Stimulated activated CD4-positive, alpha-beta T cell treated with anti-CD3 and anti-CD28 coated beads, Interleukin-15, amount 100 ng/mL, for 1 hour (primary cell): ENCODE results near the gene TGFB1I1.
"Not testable (repeated sequence)": the region's sequence is repeated elsewhere in the genome, so short reads cannot be mapped to it uniquely, and the experiment has no call there.

ENCODE experiments used
- DNase-seq, 2 donors: peaks; one replicate each; pipeline ENCODE4 v3.0.0-alpha.2; 2020; ENCODE audit warnings: low read depth in 1 of 2, low spot score in 1 of 2

TGFB1I1 gene

GRCh38 chr16:31471875-31472708, at the start of gene TGFB1I1:
Gene TGFB1I1 (plus strand): TSS chr16:31472152. CDS start chr16:31472189, 37 bp downstream.
- no peak for DNase-seq

GRCh38 chr16:31423241-31423640, 48.7 kb upstream of the TGFB1I1 start:
- no peak for DNase-seq

- no peak for DNase-seq
These were observed 48.2 kb upstream of the TGFB1I1 start for GRCh38 chr16:31423801-31424200.

- peak; percentile 36 to 62 for DNase-seq
These were observed 44.3 kb upstream of the TGFB1I1 start for GRCh38 chr16:31427441-31428278.

- no peak for DNase-seq
These were observed 43.7 kb upstream of the TGFB1I1 start, which contains the start of gene COX6A2 for GRCh38 chr16:31428279-31428597. Gene COX6A2 (minus strand): TSS chr16:31428360. CDS start chr16:31428325, 35 bp downstream.

- DNase-seq = no peak
These were observed 43.2 kb upstream of the TGFB1I1 start for GRCh38 chr16:31428638-31429247.

- DNase-seq = no peak
These were observed 42.6 kb upstream of the TGFB1I1 start for GRCh38 chr16:31429314-31429713.

GRCh38 chr16:31429796-31430195, 42.2 kb upstream of the TGFB1I1 start:
- no peak for DNase-seq

GRCh38 chr16:31430380-31431052, 41.4 kb upstream of the TGFB1I1 start:
- no peak for DNase-seq

GRCh38 chr16:31435341-31436220, 36.4 kb upstream of the TGFB1I1 start:
- no peak for DNase-seq

GRCh38 chr16:31436221-31437045, 35.5 kb upstream of the TGFB1I1 start:
- DNase-seq = no peak

- no peak for DNase-seq
These were observed 33.5 kb upstream of the TGFB1I1 start for GRCh38 chr16:31438414-31438813.

- DNase-seq = not testable (repeated sequence)
These were observed 32.9 kb upstream of the TGFB1I1 start for GRCh38 chr16:31439023-31439422.

- no peak for DNase-seq
These were observed 32.4 kb upstream of the TGFB1I1 start for GRCh38 chr16:31439519-31439918.

- no peak for DNase-seq
These were observed 31.3 kb upstream of the TGFB1I1 start for GRCh38 chr16:31440516-31441184.

- no peak for DNase-seq
These were observed 30.0 kb upstream of the TGFB1I1 start for GRCh38 chr16:31441956-31442355.

- not testable (repeated sequence) for DNase-seq
These were observed 26.0 kb upstream of the TGFB1I1 start for GRCh38 chr16:31445931-31446330.

- no peak for DNase-seq
These were observed 20.8 kb upstream of the TGFB1I1 start for GRCh38 chr16:31451201-31451600.
